Upper lobe of left lung (tissue), 6 donors: ENCODE measurements around the gene PPAT. TPM values are rescaled to one million over a fixed set of nuclear protein-coding genes. Genes with fewer than 3 reads are reported as not detected.

Experiments used
- ATAC-seq, 2 donors: fragments of 200-7000 bp; cut with Tn5 transposase; one replicate each; pipeline ENCODE4 v1.9.1; 2022; ENCODE audit warnings: mild to moderate bottlenecking in 2 of 2, moderate library complexity in 2 of 2; ENCODE audit not compliant: low FRiP score in 2 of 2
- DNase-seq, 2 donors: peaks; one replicate each; pipeline ENCODE4 v3.0.0-alpha.2; 2019 to 2020
- H3K27ac ChIP-seq, 4 donors: fragments of 200-600 bp; sonication (generic); one replicate each; pipeline ENCODE4 v1.5.1; 2016 to 2019
- H3K27me3 ChIP-seq, 4 donors: fragments of 200-600 bp; sonication (generic); one replicate each; pipeline ENCODE4 v1.5.1; 2017 to 2019
- H3K36me3 ChIP-seq, 4 donors: fragments of 200-600 bp; sonication (generic); one replicate each; pipeline ENCODE4 v1.5.1; 2016 to 2019
- H3K4me1 ChIP-seq, 4 donors: fragments of 200-600 bp; sonication (generic); one replicate each; pipeline ENCODE4 v1.5.1; 2018 to 2019
- H3K4me3 ChIP-seq, 4 donors: fragments of 200-600 bp; sonication (generic); one replicate each; pipeline ENCODE4 v1.5.1; 2017 to 2019; ENCODE audit warnings: mild to moderate bottlenecking in 2 of 4, moderate library complexity in 1 of 4
- H3K9me3 ChIP-seq, 4 donors: fragments of 200-600 bp; sonication (generic); one replicate each; pipeline ENCODE4 v1.5.1; 2018 to 2019
- CTCF ChIP-seq, 6 experiments: fragments of 450-650 bp in 4 of 6; fragments of 200-600 bp in 2 of 6; sonication (generic) in 2 of 6; IDR thresholded peaks; one replicate each; pipeline ENCODE4 v1.5.1; 2016 to 2019; ENCODE audit warnings: antibody characterized with exemption in 6 of 6
- EP300 ChIP-seq, 4 donors: sonication (generic); formaldehyde crosslinking; IDR thresholded peaks; one replicate each; pipeline ENCODE4 v1.5.1; 2017; ENCODE audit warnings: antibody characterized with exemption in 4 of 4, control low read depth in 2 of 4
- POLR2A ChIP-seq, 4 donors: fragments of 450-650 bp; IDR thresholded peaks; one replicate each; pipeline ENCODE4 v1.5.1; 2016 to 2017; ENCODE audit warnings: antibody characterized with exemption in 4 of 4, mild to moderate bottlenecking in 2 of 4
- POLR2AphosphoS5 ChIP-seq, 2 donors: sonication (generic); formaldehyde crosslinking; IDR thresholded peaks; one replicate each; pipeline ENCODE4 v1.5.1; 2017; ENCODE audit warnings: antibody characterized with exemption in 2 of 2
- WGBS, 2 donors: methylation state at CpG; one replicate each; pipeline ENCODE4 v1.1.5; 2017 to 2018; 5-methylcytosine and 5-hydroxymethylcytosine counted together
- total RNA-seq, 6 donors: library from RNA; depleted of rRNA in 4 of 6; stranded (reverse); fragments of >200 nt in 4 of 6; gene quantifications; one replicate each; pipeline versions ENCODE4 v1.1.0 to v1.2.1, GENCODE V29; 2016 to 2021
- donor health status: DM: no; HTN: no; CAD: no; lungs with moderate emphysema.
- donor health status: DM: no; HTN: yes; CAD: no; lungs with severe emphysema.

Gene PPAT
- total RNA-seq, 6 donors from 2014 or later = 0.44 to 6.3 (median 5.4) TPM

DNA sequence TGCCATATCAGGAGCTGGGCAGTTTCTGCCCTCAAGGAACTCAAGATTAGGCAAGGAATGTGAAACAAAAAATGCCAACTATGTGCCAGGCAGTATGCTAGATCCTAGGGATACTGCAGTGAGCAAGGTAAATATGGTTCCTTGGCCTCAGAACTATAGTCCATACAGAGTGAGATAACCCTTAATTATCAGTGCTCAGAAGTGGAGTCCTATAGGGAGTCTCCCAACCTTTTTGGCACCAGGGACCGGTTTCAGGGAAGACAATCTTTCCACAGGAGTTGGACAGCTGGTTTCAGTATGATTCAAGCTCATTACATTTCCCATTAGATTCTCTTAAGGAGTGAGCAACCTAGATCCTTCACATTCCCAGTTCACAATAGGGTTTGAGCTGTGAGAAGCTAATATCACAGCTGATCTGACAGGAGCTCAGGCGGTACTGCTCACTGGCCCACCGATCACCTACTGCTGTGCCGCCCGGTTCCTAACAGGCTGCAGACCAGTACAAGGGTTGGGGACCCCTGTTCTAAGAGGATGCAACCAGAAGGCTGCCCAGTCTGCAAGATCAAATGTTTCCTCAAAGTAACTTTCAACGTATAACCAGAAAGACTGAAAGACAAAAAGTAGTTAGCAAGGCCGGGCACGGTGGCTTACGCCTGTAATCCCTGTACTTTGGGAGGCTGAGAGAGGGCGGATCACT lies 30.3 kb upstream of the PPAT start:
- Histone ChIP-seq H3K36me3 (peaks cover 0 to 29% (median 7%) of the 10 kb centered on the region in 4 donors), H3K4me3 (peak overlapping the region in 2 of 4 donors; percentile 89 to 98), H3K9me3 (no peaks in the 10 kb centered on the region), H3K4me1 (peaks cover 21 to 42% (median 30%) of the 10 kb centered on the region in 4 donors), H3K27me3 (no peaks in the 10 kb centered on the region), H3K27ac (no peak overlapping the region)
- no peak for TF ChIP-seq POLR2AphosphoS5 (IDR thresholded peaks at IDR 0.05)
- no peak for TF ChIP-seq CTCF (IDR thresholded peaks at IDR 0.05)
- ATAC-seq (no peak), DNase-seq (no peak)
- WGBS, 2 donors = 66 to 79% methylated on average over 6 to 10 of the region's 10 CpGs

DNA sequence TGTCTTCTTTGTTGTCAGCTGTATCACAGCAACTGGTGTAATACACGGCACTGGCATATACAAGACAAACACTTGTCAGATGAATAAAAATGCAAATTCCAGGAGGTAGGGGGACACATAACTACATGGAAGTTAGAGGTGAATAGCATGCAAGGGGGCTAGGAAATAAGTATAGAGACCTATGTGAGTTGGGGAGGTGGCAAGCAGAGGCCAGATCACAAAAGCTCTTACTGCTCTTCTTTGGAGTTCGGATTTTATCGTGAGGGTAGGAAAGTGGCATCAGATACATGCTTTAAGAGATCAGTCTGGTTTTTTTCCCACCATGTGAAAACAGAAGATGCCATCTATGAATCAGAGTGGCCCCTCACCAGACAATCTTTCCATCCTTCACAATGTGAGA lies 29.2 kb upstream of the PPAT start:
- WGBS, 2 donors = 79 to 83% methylated on average over 3 of the region's 3 CpGs
- Histone ChIP-seq H3K4me3 (no peak overlapping the region), H3K9me3 (no peaks in the 10 kb centered on the region), H3K27ac (no peak overlapping the region), H3K4me1 (peaks cover 21 to 37% (median 28%) of the 10 kb centered on the region in 4 donors), H3K27me3 (no peaks in the 10 kb centered on the region), H3K36me3 (peaks cover 0 to 30% (median 11%) of the 10 kb centered on the region in 4 donors)
- ATAC-seq (no peak), DNase-seq (no peak)
- TF ChIP-seq POLR2A (IDR thresholded peaks at IDR 0.05) = no peak
- no peak for TF ChIP-seq EP300 (IDR thresholded peaks at IDR 0.05)
- TF ChIP-seq POLR2AphosphoS5 (IDR thresholded peaks at IDR 0.05) = no peak
- no peak for TF ChIP-seq CTCF (IDR thresholded peaks at IDR 0.05)

GRCh38 chr4:56463711-56464110 lies 28.3 kb upstream of the PPAT start:
- 85 to 92% methylated on average over 5 of the region's 5 CpGs for WGBS, 2 donors
- Histone ChIP-seq H3K4me3 (no peak overlapping the region), H3K36me3 (peaks cover 0 to 38% (median 11%) of the 10 kb centered on the region in 4 donors), H3K9me3 (no peaks in the 10 kb centered on the region), H3K27ac (no peak overlapping the region), H3K4me1 (peaks cover 15 to 28% (median 20%) of the 10 kb centered on the region in 4 donors), H3K27me3 (no peaks in the 10 kb centered on the region)
- no peak for ATAC-seq
- TF ChIP-seq CTCF (IDR thresholded peaks at IDR 0.05) = no peak
- TF ChIP-seq POLR2AphosphoS5 (IDR thresholded peaks at IDR 0.05) = no peak
- no peak for TF ChIP-seq POLR2A (IDR thresholded peaks at IDR 0.05)
- TF ChIP-seq EP300 (IDR thresholded peaks at IDR 0.05) = no peak
- no peak for DNase-seq

DNA sequence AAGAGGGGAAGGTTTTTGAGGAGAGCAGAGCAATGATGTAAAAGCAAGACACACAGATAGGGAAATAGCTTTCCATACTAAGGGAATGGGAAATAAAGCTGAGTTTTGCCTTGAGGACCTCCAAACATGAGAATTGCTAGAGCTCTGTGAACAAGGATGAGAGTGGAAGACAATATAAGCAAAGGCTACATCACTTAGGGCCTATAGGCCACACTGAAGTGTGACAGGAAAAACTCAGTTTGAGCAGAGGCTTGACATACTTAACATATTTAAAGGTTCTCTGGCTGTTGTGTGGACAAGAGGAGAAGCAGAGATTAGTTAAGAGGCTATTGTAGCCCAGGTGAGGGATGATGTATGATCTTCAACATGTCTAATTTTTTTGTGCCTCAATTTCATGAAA lies 26.7 kb upstream of the PPAT start:
- no peak overlapping the region for H3K4me3 ChIP-seq
- no peaks in the 10 kb centered on the region for H3K27me3 ChIP-seq
- no peak overlapping the region for H3K27ac ChIP-seq
- ATAC-seq (no peak), DNase-seq (no peak)
- H3K4me1 ChIP-seq = peaks cover 9 to 22% (median 15%) of the 10 kb centered on the region in 4 donors
- no peaks in the 10 kb centered on the region for H3K9me3 ChIP-seq
- peaks cover 0 to 40% (median 12%) of the 10 kb centered on the region in 4 donors for H3K36me3 ChIP-seq
- TF ChIP-seq POLR2A (IDR thresholded peaks at IDR 0.05) = no peak
- TF ChIP-seq POLR2AphosphoS5 (IDR thresholded peaks at IDR 0.05) = no peak
- no peak for TF ChIP-seq CTCF (IDR thresholded peaks at IDR 0.05)

DNA sequence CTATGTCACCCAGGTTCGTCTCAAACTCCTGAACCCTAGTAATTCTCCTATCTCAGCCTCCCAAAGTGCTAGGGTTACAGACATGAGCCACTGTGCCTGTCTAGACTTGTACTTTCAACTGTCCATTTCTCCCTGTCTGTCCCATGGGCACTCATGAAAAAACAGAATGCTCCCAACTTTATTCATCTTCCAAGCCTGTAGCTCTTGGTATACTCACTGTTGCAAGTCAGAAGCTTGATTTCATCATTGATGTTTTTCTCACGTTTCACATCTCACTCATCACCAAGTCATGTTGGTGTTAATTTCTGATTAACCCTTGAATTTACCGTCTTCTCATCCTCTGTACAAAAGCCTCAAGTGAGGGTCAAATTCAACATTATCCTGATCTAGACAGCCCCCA lies 24.7 kb upstream of the PPAT start:
- H3K27me3 ChIP-seq = no peaks in the 10 kb centered on the region
- no peak overlapping the region for H3K27ac ChIP-seq
- WGBS, 2 donors = 79% methylated on average over 3 of the region's 3 CpGs
- peaks cover 0 to 53% (median 12%) of the 10 kb centered on the region in 4 donors for H3K36me3 ChIP-seq
- DNase-seq = no peak
- peaks cover 0 to 11% (median 4%) of the 10 kb centered on the region in 4 donors for H3K4me1 ChIP-seq
- TF ChIP-seq EP300 (IDR thresholded peaks at IDR 0.05) (no peak), POLR2A (IDR thresholded peaks at IDR 0.05) (no peak), POLR2AphosphoS5 (IDR thresholded peaks at IDR 0.05) (no peak), CTCF (IDR thresholded peaks at IDR 0.05) (no peak)
- ATAC-seq = no peak
- H3K9me3 ChIP-seq = no peaks in the 10 kb centered on the region
- H3K4me3 ChIP-seq = no peak overlapping the region
